ENCODE measurements around the gene ZSCAN25. TPM values are rescaled to one million over a fixed set of nuclear protein-coding genes. Genes with fewer than 3 reads are reported as not detected.
A peak's percentile ranks its signal among the peaks of the same experiment; 100 is the strongest.

ZSCAN25 gene
- total and polyA plus RNA-seq, 2 of the 13 experiments (the other 11 are each of a cell fraction or from before 2014, with no cell fraction given): 12.1 to 16.8 TPM

GRCh38 chr7:99616359-99617191 is at the start of gene ZSCAN25 (continued):
- peak; percentile 37; the same call in 1 of the 2 replicates for TF ChIP-seq ZNF703 (CRISPR knock-in tag; IDR thresholded peaks at IDR 0.05; ENCODE audit: borderline replicate concordance)
- 0 out of 2 replicates have a peak, but pooled peaks have one; percentile 63 for TF ChIP-seq HNRNPL (IDR thresholded peaks at IDR 0.05; ENCODE audit: low read depth, low read length)
- TF ChIP-seq NBN (conservative IDR thresholded peaks at IDR 0.05): no peak
- TF ChIP-seq ZNF740 (CRISPR knock-in tag; IDR thresholded peaks at IDR 0.05): peak; percentile 71; the same call in 1 of the 2 replicates
- peak; percentile 91 for TF ChIP-seq ZNF317 (CRISPR knock-in tag; IDR thresholded peaks at IDR 0.05)
- TF ChIP-seq ZNF180 (CRISPR knock-in tag; IDR thresholded peaks at IDR 0.05; ENCODE audit: borderline replicate concordance, low read depth): peak; percentile 86; the same call in 1 of the 2 replicates
- TF ChIP-seq ATF2 (CRISPR knock-in tag; IDR thresholded peaks at IDR 0.05): peak; percentile 78; the same call in 1 of the 2 replicates
- TF ChIP-seq ZBTB40 (IDR thresholded peaks at IDR 0.05): peak; percentile 68
- peak; percentile 85 for TF ChIP-seq ZBTB40 (CRISPR knock-in tag; IDR thresholded peaks at IDR 0.05)
- TF ChIP-seq ZNF672 (CRISPR knock-in tag; IDR thresholded peaks at IDR 0.05): no peak; the same call in 1 of the 2 replicates
- peak; percentile 96 for TF ChIP-seq ZNF383 (CRISPR knock-in tag; IDR thresholded peaks at IDR 0.05; ENCODE audit: borderline replicate concordance)
- 0 out of 2 replicates have a peak, but pooled peaks have one; percentile 13 for TF ChIP-seq TEF (CRISPR knock-in tag; IDR thresholded peaks at IDR 0.05)
- no peak for TF ChIP-seq CEBPG (CRISPR knock-in tag; IDR thresholded peaks at IDR 0.05)
- TF ChIP-seq ZNF710 (CRISPR knock-in tag; IDR thresholded peaks at IDR 0.05; ENCODE audit: borderline replicate concordance): peak; percentile 68; the same call in 1 of the 2 replicates
- TF ChIP-seq TOPORS (CRISPR knock-in tag; IDR thresholded peaks at IDR 0.05): peak; percentile 46

Measured in HepG2 (cell line).